HepG2 (cell line): ENCODE results near the gene DEPDC1B. TPM values are rescaled to one million over a fixed set of nuclear protein-coding genes. Genes with fewer than 3 reads are reported as not detected.

Source experiments
- ATAC-seq: fragments of 200-7000 bp; cut with Tn5 transposase; 3 replicates; pipeline ENCODE4 v1.9.1; 2020; ENCODE audit warnings: mild to moderate bottlenecking, moderate library complexity
- BruUV-seq: library from RNA; stranded (reverse); fragments of 400-500 nt; replicated peaks from 2 replicates; lab custom pipeline; 2021; lab: Mats Ljungman, UMichigan
- CTCF ChIA-PET: fragments of 300-600 bp; formaldehyde crosslinking; extraction: SDS; loops from one replicate; lab custom pipeline; 2021; ENCODE audit warnings: low total read pairs, inconsistent platforms, low intra/inter-chr PET ratio; lab: Yijun Ruan, JAX
- POLR2A ChIA-PET: fragments of 350-600 bp; sonication (Branson Sonifier 250); formaldehyde crosslinking; loops from one replicate; lab custom pipeline; 2020; ENCODE audit warnings: antibody characterized with exemption, inconsistent platforms; lab: Yijun Ruan, JAX
- DNase-seq: peaks from one replicate; pipeline ENCODE4 v3.0.0-alpha.2; 2015; ENCODE audit warnings: low spot score
- FAIRE-seq: peaks from 3 replicates; lab custom pipeline; 2011; peaks lifted over from hg19 to GRCh38; lab: Jason Lieb, UNC
- H2AFZ ChIP-seq: one replicate; pipeline ENCODE4 v1.6.1; 2011; ENCODE audit warnings: low read length, inconsistent platforms
- H3K27ac ChIP-seq: fragments of 300-600 bp; 3 replicates; pipeline ENCODE4 v1.8.0; 2011; ENCODE audit warnings: mixed run types, mild to moderate bottlenecking, mixed read lengths, low read length, inconsistent platforms; ENCODE audit not compliant: insufficient read depth; ENCODE audit errors: extremely low read length
- H3K27me3 ChIP-seq, 2 experiments: fragments of 200-600 bp in 1 of 2; 2 replicates in 1 of 2; 3 replicates in 1 of 2; pipeline versions ENCODE4 v1.6.0 to v1.8.0; 2011; ENCODE audit warnings: low read length in 2 of 2, mild to moderate bottlenecking in 2 of 2, moderate library complexity in 2 of 2, inconsistent platforms in 1 of 2; ENCODE audit not compliant: insufficient read depth in 2 of 2, control insufficient read depth in 1 of 2
- H3K36me3 ChIP-seq, 2 experiments: fragments of 200-600 bp in 1 of 2; replicated peaks in 1 of 2; 2 replicates in 1 of 2; 3 replicates in 1 of 2; pipeline versions ENCODE4 v1.5.1 to v1.8.0; 2011; ENCODE audit warnings: low read length in 2 of 2, inconsistent platforms in 1 of 2; ENCODE audit not compliant: insufficient read depth in 2 of 2, control insufficient read depth in 1 of 2
- H3K4me1 ChIP-seq: 2 replicates; pipeline ENCODE4 v1.5.1; 2012; ENCODE audit warnings: low read length, inconsistent platforms; ENCODE audit not compliant: insufficient read depth
- H3K4me2 ChIP-seq: 2 replicates; pipeline ENCODE4 v1.6.0; 2011; ENCODE audit warnings: low read depth, low read length, inconsistent platforms
- H3K4me3 ChIP-seq, 3 experiments: fragments of 200-600 bp in 1 of 3; sonication (generic), shearing (Covaris generic) in 1 of 3; replicated peaks in 1 of 3; 2 replicates each; pipeline ENCODE4 v1.5.1; 2011 to 2016; ENCODE audit warnings: low read length in 3 of 3, inconsistent platforms in 2 of 3, low read depth in 2 of 3, mild to moderate bottlenecking in 2 of 3, control low read depth in 1 of 3, mixed read lengths in 1 of 3; ENCODE audit not compliant: insufficient read depth in 1 of 3
- H3K79me2 ChIP-seq: one replicate; pipeline ENCODE4 v1.6.1; 2011; ENCODE audit warnings: low read length, inconsistent platforms; ENCODE audit not compliant: insufficient read depth
- H3K9ac ChIP-seq: 2 replicates; pipeline ENCODE4 v1.6.0; 2011; ENCODE audit warnings: mild to moderate bottlenecking, low read depth, low read length, inconsistent platforms; ENCODE audit not compliant: insufficient read depth
- H3K9me3 ChIP-seq: 2 replicates; pipeline ENCODE4 v1.5.1; 2012; ENCODE audit warnings: mild to moderate bottlenecking, low read length
- H4K20me1 ChIP-seq: 2 replicates; pipeline ENCODE4 v1.6.0; 2011; ENCODE audit warnings: inconsistent platforms, mild to moderate bottlenecking, low read length, moderate library complexity; ENCODE audit not compliant: insufficient read depth
- ATF6 ChIP-seq: sonication (generic); formaldehyde crosslinking; conservative IDR thresholded peaks from 2 replicates; pipeline ENCODE4 v1.4.0; 2020; ENCODE audit warnings: missing genetic modification reagents
- CBX2 ChIP-seq, 2 experiments: fragments of 200-600 bp in 1 of 2; sonication (generic); formaldehyde crosslinking in 1 of 2; IDR thresholded peaks; 2 replicates each; pipeline versions ENCODE4 v1.7.0 to v1.8.1; 2018 to 2022; ENCODE audit warnings: low read depth in 2 of 2, low read length in 1 of 2, mild to moderate bottlenecking in 1 of 2, missing genetic modification reagents in 1 of 2
- CHD2 ChIP-seq: IDR thresholded peaks from 2 replicates; pipeline ENCODE4 v1.6.1; 2011; ENCODE audit warnings: low read depth, low read length, improper control_type of control experiment
- GABPA ChIP-seq, 2 experiments: IDR thresholded peaks; 2 replicates each; pipeline ENCODE4 v1.6.1; 2011 to 2016; ENCODE audit warnings: low read depth in 2 of 2, low read length in 1 of 2, missing biosample characterization in 1 of 2, missing genetic modification characterization in 1 of 2
- JUNB ChIP-seq: sonication (generic); formaldehyde crosslinking; IDR thresholded peaks from 2 replicates; pipeline ENCODE4 v1.8.0; 2022; ENCODE audit warnings: missing genetic modification reagents, mild to moderate bottlenecking, borderline replicate concordance
- PREB ChIP-seq: sonication (generic); formaldehyde crosslinking; IDR thresholded peaks from 2 replicates; pipeline ENCODE4 v1.4.0; 2020; ENCODE audit warnings: missing genetic modification reagents
- TP53 ChIP-seq: sonication (generic); formaldehyde crosslinking; conservative IDR thresholded peaks from 2 replicates; pipeline ENCODE4 v1.4.0; 2020; ENCODE audit warnings: missing genetic modification reagents
- ZBTB7B ChIP-seq: sonication (generic); formaldehyde crosslinking; IDR thresholded peaks from 2 replicates; pipeline ENCODE4 v1.4.0; 2020; ENCODE audit warnings: missing genetic modification reagents
- ZFP36L2 ChIP-seq: sonication (generic); formaldehyde crosslinking; IDR thresholded peaks from 2 replicates; pipeline ENCODE4 v1.4.0; 2020; ENCODE audit warnings: missing genetic modification reagents
- ZNF550 ChIP-seq: sonication (generic); formaldehyde crosslinking; IDR thresholded peaks from 2 replicates; pipeline ENCODE4 v1.4.0; 2020; ENCODE audit warnings: mild to moderate bottlenecking, missing genetic modification reagents, borderline replicate concordance
- ZNF770 ChIP-seq: sonication (generic); formaldehyde crosslinking; IDR thresholded peaks from 2 replicates; pipeline ENCODE4 v1.5.0; 2020; ENCODE audit warnings: mild to moderate bottlenecking, missing genetic modification reagents
- WGBS: methylation state at CpG from one replicate; pipeline ENCODE4 v1.1.6; 2017; ENCODE audit warnings: low lambda C conversion rate; 5-methylcytosine and 5-hydroxymethylcytosine counted together
- in situ Hi-C: cut with HindIII; loops from 2 replicates; pipeline ENCODE4 v1.10.0; 2017; ENCODE audit warnings: low pct_unique_long_range_greater_than_20kb; ENCODE audit not compliant: extremely low pct_ligation_motif_present
- intact Hi-C: fragments of 100-400 bp; cut with micrococcal nuclease; formaldehyde crosslinking; loops from one replicate; pipeline ENCODE4 v1.10.0; 2022; ENCODE audit not compliant: unreplicated experiment
- polyA plus RNA-seq, 8 experiments: library from polyadenylated mRNA; depleted of rRNA in 3 of 8; stranded (reverse) in 7 of 8; unstranded in 1 of 8; fragments of >200 nt; fragmentation: Illumina TruSeq in 4 of 8; extraction: Trizol in 4 of 8; gene quantifications; 2 replicates each; pipeline versions ENCODE4 v1.2.1 to v1.2.3, GENCODE V29; 2011 to 2016; ENCODE audit warnings: low read depth in 4 of 8, missing spikeins in 1 of 8, mixed read lengths in 1 of 8; ENCODE audit not compliant: insufficient read depth in 1 of 8
- total RNA-seq, 5 experiments: library from RNA; depleted of rRNA; stranded (reverse); fragments of >200 nt; fragmentation: Illumina TruSeq; extraction: Trizol; gene quantifications; 2 replicates each; pipeline ENCODE4 v1.2.3, GENCODE V29; 2016; ENCODE audit warnings: low read depth in 1 of 5
- TF ChIP-seq, protein P1 (sequence below): sonication (generic); formaldehyde crosslinking; IDR thresholded peaks from 2 replicates; pipeline ENCODE4 v1.4.0; 2020; ENCODE audit warnings: low read depth, mild to moderate bottlenecking, missing genetic modification reagents

The DEPDC1B gene
- total and polyA plus RNA-seq, 2 of the 13 experiments (the other 11 are each of a cell fraction or from before 2014, with no cell fraction given), result 29.5 to 51.3 TPM

GRCh38 chr5:60724126-60724525, 24.2 kb upstream of the DEPDC1B start:
- in situ Hi-C loops, result no loop called here
- H2AFZ ChIP-seq, result no peak overlapping the region
- H3K27me3 ChIP-seq, result no peaks in the 10 kb centered on the region; a peak in 2 of 5 replicates
- no peaks in the 10 kb centered on the region for H3K9me3 ChIP-seq
- H3K4me2 ChIP-seq, result no peak overlapping the region
- BruUV-seq, result no TSS peak
- FAIRE-seq, result no peak
- no peak for ATAC-seq
- no peak overlapping the region for H3K27ac ChIP-seq
- DNase-seq, result no peak
- 48% methylated on average over 2 of the region's 2 CpGs for WGBS
- H3K36me3 ChIP-seq, result no peaks in the 10 kb centered on the region
- no peaks in the 10 kb centered on the region for H3K4me1 ChIP-seq
- CTCF ChIA-PET, result no interaction called here
- TF ChIP-seq ATF6 (CRISPR knock-in tag) (no peak), GABPA (IDR thresholded peaks at IDR 0.05; ENCODE audit: low read depth, low read length) (no peak), GABPA (CRISPR knock-in tag; IDR thresholded peaks at IDR 0.05; ENCODE audit: low read depth) (no peak), ZBTB7B (CRISPR knock-in tag) (no peak)
- TF ChIP-seq, all 625 proteins: peak for 0
- Histone ChIP-seq H3K9ac (no peak overlapping the region), H4K20me1 (no peaks in the 10 kb centered on the region), H3K4me3 (no peak overlapping the region), H3K79me2 (no peaks in the 10 kb centered on the region)
- intact Hi-C loops, result no loop called here
- POLR2A ChIA-PET, result no interaction called here

GRCh38 chr5:60722416-60722815, 22.4 kb upstream of the DEPDC1B start:
- 13% methylated on average over 6 of the region's 6 CpGs for WGBS
- Histone ChIP-seq H3K36me3 (no peaks in the 10 kb centered on the region), H3K9me3 (no peaks in the 10 kb centered on the region), H3K4me1 (no peaks in the 10 kb centered on the region), H3K4me3 (no peak overlapping the region), H3K27me3 (no peaks in the 10 kb centered on the region; a peak in 2 of 5 replicates), H4K20me1 (no peaks in the 10 kb centered on the region), H3K79me2 (no peaks in the 10 kb centered on the region), H3K27ac (no peak overlapping the region), H3K9ac (no peak overlapping the region), H3K4me2 (no peak overlapping the region), H2AFZ (no peak overlapping the region)
- BruUV-seq, result no TSS peak
- in situ Hi-C loops, result no loop called here
- intact Hi-C loops, result no loop called here
- CTCF ChIA-PET, result no interaction called here
- FAIRE-seq, result no peak
- DNase-seq, result no peak
- POLR2A ChIA-PET, result no interaction called here
- ATAC-seq, result no peak
- TF ChIP-seq ZNF770 (CRISPR knock-in tag) (no peak), PREB (no peak), JUNB (no peak), TP53 (CRISPR knock-in tag) (no peak), ZNF550 (CRISPR knock-in tag) (no peak), ZFP36L2 (CRISPR knock-in tag) (no peak), CBX2 (IDR thresholded peaks at IDR 0.05; ENCODE audit: low read depth, low read length) (no peak), CBX2 (CRISPR knock-in tag; IDR thresholded peaks at IDR 0.05; ENCODE audit: low read depth) (no peak), CHD2 (no peak)
- TF ChIP-seq, protein P1, sequence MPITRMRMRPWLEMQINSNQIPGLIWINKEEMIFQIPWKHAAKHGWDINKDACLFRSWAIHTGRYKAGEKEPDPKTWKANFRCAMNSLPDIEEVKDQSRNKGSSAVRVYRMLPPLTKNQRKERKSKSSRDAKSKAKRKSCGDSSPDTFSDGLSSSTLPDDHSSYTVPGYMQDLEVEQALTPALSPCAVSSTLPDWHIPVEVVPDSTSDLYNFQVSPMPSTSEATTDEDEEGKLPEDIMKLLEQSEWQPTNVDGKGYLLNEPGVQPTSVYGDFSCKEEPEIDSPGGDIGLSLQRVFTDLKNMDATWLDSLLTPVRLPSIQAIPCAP (CRISPR knock-in tag), result no peak
